22Rv1 (cell line): ENCODE measurements around the gene BUD23.

Source experiments
- CTCF ChIP-seq: fragments of 450-650 bp; IDR thresholded peaks from 2 replicates; pipeline ENCODE4 v1.5.1; 2017; ENCODE audit warnings: mild to moderate bottlenecking
- ZFX ChIP-seq: fragments of 450-650 bp; IDR thresholded peaks from 2 replicates; pipeline ENCODE4 v1.6.1; 2017; ENCODE audit warnings: antibody characterized with exemption, borderline replicate concordance

GRCh38 chr7:73649576-73649975, 33.8 kb upstream of the BUD23 start:
- no peak for TF ChIP-seq CTCF
- TF ChIP-seq ZFX = no peak
